ENCODE data around the gene DCHS1.

DNA sequence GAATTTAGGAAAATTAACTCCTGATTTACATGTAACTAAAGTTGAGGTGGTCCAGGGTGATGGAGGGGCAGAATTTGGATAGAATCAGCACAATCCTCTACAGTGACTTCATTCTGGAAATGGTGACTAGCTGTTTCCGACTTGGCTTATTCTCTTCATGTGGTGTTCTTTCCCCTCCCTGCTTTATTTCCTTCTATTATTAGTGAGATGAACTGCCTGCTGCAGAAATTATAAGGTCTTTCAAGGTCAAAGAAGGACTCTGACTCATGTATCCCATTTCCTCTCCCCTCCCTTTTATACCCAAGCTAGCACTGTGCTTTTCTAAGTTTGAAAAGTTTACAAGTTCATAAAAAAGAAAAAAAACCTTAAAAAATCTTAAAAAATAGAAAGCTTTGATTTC lies 39.8 kb upstream of the DCHS1 start:
- TF ChIP-seq CTCF (IDR thresholded peaks at IDR 0.05) (no peak), EP300 (IDR thresholded peaks at IDR 0.05) (no peak), POLR2A (IDR thresholded peaks at IDR 0.05) (no peak)

All from ovary (tissue), 3 donors.